Effector CD8-positive, alpha-beta T cell (primary cell): ENCODE measurements around the gene CPB1.

Experiments
- DNase-seq: peaks from one replicate; lab custom pipeline; 2025; lab: John Stamatoyannopoulos, UW

CPB1 gene

GRCh38 chr3:148882288-148882687, 54.7 kb downstream of the CPB1 start:
- DNase-seq = no peak

GRCh38 chr3:148883163-148883562, 55.6 kb downstream of the CPB1 start:
- DNase-seq = no peak

- no peak for DNase-seq
Observed at GRCh38 chr3:148884261-148884660, 56.6 kb downstream of the CPB1 start.

GRCh38 chr3:148889828-148890227, 62.2 kb downstream of the CPB1 start:
- no peak for DNase-seq

- no peak for DNase-seq
Observed at GRCh38 chr3:148896062-148896461, 68.5 kb downstream of the CPB1 start.

GRCh38 chr3:148901987-148902791, 74.6 kb downstream of the CPB1 start:
- no peak for DNase-seq

GRCh38 chr3:148903022-148903442, 75.4 kb downstream of the CPB1 start:
- no peak for DNase-seq

- no peak for DNase-seq
Observed at GRCh38 chr3:148903941-148904340, 76.3 kb downstream of the CPB1 start.

- DNase-seq = no peak
Observed at GRCh38 chr3:148906667-148907066, 79.1 kb downstream of the CPB1 start.
